Measurements from ENCODE around the gene CNTNAP5. TPM values are rescaled to one million over a fixed set of nuclear protein-coding genes. Genes with fewer than 3 reads are reported as not detected.

The CNTNAP5 gene
- total and polyA plus RNA-seq, 9 of the 15 experiments (the other 6 are each of a cell fraction or from before 2014, with no cell fraction given) = not detected

DNA sequence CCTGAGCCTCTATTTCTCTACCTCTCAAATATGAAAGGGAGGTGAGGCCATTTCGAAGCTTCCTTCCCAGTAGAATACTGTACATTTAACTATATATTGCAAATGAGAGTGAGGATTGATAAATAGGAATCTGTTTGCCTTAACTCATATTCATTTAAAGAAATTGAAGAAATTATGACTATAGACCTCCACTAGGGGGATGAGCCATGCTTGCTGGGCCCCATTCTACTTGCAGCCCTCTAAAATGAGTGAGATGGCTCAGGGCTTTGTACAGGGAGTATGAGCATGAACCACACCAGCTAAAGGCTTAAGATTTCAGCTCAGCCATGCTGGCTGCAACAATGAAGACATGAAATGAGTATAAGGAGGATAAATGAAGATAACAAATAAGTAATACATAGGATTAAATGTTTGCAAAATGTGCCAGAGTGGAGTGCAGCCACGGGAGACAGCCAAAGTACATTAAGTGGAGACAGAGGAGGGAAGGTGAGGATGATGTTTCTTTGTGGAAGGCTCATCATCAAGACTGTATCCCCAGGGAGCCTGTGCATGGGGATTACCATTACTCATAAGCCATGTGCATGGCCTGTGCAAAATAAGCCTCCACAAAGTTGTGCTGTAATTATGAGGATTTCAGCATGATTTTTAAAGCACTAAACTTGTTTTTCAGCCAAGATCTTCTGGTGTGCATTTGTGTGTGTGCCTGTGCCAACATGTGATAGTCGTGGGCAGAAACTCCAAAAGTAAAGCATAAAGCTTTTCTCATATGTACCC is 300.8 kb downstream of the CNTNAP5 start:
- Histone ChIP-seq H3K36me3 (ENCODE audit: control insufficient read depth, insufficient read depth, low read length) (no peaks in the 10 kb centered on the region), H3K27me3 (ENCODE audit: control insufficient read depth in 2 of 2, insufficient read depth in 2 of 2, low read length in 2 of 2) (no peaks in the 10 kb centered on the region), H3K4me2 (ENCODE audit: insufficient read depth, low read length) (no peak overlapping the region), H4K20me1 (replicated peaks; ENCODE audit: control insufficient read depth, insufficient read depth, low read length) (no peaks in the 10 kb centered on the region), H3K4me3 (no peak overlapping the region), H3K9me3 (replicated peaks; ENCODE audit: control insufficient read depth, insufficient read depth, low read depth, low read length) (no peaks in the 10 kb centered on the region), H3K27ac (ENCODE audit: extremely low read depth, low read depth, low read length) (no peak overlapping the region), H3K4me1 (replicated peaks in 1 of 2; ENCODE audit: control insufficient read depth in 2 of 2, insufficient read depth in 2 of 2, low read length in 2 of 2) (no peaks in the 10 kb centered on the region), H3K9me1 (ENCODE audit: control insufficient read depth, insufficient read depth, low read length) (no peaks in the 10 kb centered on the region), H3K79me2 (ENCODE audit: control insufficient read depth, insufficient read depth, low read length) (no peaks in the 10 kb centered on the region), H2AFZ (ENCODE audit: low read depth, low read length) (no peak overlapping the region), H3K9ac (ENCODE audit: insufficient read depth in 1 of 2, low read depth in 2 of 2, low read length in 2 of 2) (no peak overlapping the region)
- CTCF ChIA-PET (ENCODE audit: low intra/inter-chr PET ratio) = no interaction called here
- intact Hi-C loops (cut with micrococcal nuclease) = no loop called here
- no peak for FAIRE-seq
- TF ChIP-seq CHCHD3 (CRISPR knock-in tag; IDR thresholded peaks at IDR 0.05) (no peak), POLR2H (tag; IDR thresholded peaks at IDR 0.05; ENCODE audit: low read depth) (no peak), ZKSCAN1 (IDR thresholded peaks at IDR 0.05; ENCODE audit: low read depth, low read length) (no peak), CCNT2 (IDR thresholded peaks at IDR 0.05; ENCODE audit: borderline replicate concordance, extremely low read depth, insufficient read length, low read depth, low read length) (no peak), ATF1 (CRISPR knock-in tag; IDR thresholded peaks at IDR 0.05) (no peak), ATF1 (tag; IDR thresholded peaks at IDR 0.05) (no peak), MYC (IDR thresholded peaks at IDR 0.05; ENCODE audit: low read depth, low read length) (no peak), MYC (CRISPR knock-in tag; IDR thresholded peaks at IDR 0.05; ENCODE audit: borderline replicate concordance, low read depth) (no peak), ZNF239 (CRISPR knock-in tag; IDR thresholded peaks at IDR 0.05) (no peak), ARID1B (IDR thresholded peaks at IDR 0.05) (no peak), FOXJ3 (CRISPR knock-in tag; IDR thresholded peaks at IDR 0.05) (no peak), LARP7 (IDR thresholded peaks at IDR 0.05) (no peak), LCOR (CRISPR knock-in tag; IDR thresholded peaks at IDR 0.05) (no peak), C11orf30 (IDR thresholded peaks at IDR 0.05; ENCODE audit: low read depth) (no peak)
- TF ChIP-seq, protein P1, sequence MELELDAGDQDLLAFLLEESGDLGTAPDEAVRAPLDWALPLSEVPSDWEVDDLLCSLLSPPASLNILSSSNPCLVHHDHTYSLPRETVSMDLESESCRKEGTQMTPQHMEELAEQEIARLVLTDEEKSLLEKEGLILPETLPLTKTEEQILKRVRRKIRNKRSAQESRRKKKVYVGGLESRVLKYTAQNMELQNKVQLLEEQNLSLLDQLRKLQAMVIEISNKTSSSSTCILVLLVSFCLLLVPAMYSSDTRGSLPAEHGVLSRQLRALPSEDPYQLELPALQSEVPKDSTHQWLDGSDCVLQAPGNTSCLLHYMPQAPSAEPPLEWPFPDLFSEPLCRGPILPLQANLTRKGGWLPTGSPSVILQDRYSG (tag; conservative IDR thresholded peaks at IDR 0.05; ENCODE audit: low read depth) = no peak
- TF ChIP-seq, protein P2, sequence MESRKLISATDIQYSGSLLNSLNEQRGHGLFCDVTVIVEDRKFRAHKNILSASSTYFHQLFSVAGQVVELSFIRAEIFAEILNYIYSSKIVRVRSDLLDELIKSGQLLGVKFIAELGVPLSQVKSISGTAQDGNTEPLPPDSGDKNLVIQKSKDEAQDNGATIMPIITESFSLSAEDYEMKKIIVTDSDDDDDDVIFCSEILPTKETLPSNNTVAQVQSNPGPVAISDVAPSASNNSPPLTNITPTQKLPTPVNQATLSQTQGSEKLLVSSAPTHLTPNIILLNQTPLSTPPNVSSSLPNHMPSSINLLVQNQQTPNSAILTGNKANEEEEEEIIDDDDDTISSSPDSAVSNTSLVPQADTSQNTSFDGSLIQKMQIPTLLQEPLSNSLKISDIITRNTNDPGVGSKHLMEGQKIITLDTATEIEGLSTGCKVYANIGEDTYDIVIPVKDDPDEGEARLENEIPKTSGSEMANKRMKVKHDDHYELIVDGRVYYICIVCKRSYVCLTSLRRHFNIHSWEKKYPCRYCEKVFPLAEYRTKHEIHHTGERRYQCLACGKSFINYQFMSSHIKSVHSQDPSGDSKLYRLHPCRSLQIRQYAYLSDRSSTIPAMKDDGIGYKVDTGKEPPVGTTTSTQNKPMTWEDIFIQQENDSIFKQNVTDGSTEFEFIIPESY (CRISPR knock-in tag; IDR thresholded peaks at IDR 0.05) = no peak
- POLR2A ChIA-PET = no interaction called here
- in situ Hi-C loops (cut with MboI) = no loop called here
- ATAC-seq = no peak
- WGBS (ENCODE audit: insufficient coverage, low coverage, missing lambda C conversion rate) = 3% methylated on average over 3 of the region's 3 CpGs
- no TSS peak for BruUV-seq (replicated peaks)
- no peak for DNase-seq (ENCODE audit: extremely low read depth in 1 of 4, low spot score in 3 of 4)

Measured in K562 (cell line).